Endothelial cell of umbilical vein (primary cell): ENCODE data around the gene PBXIP1. TPM values are rescaled to one million over a fixed set of nuclear protein-coding genes. Genes with fewer than 3 reads are reported as not detected.

Source experiments
- BruUV-seq: library from RNA; stranded (reverse); fragments of 400-500 nt; replicated peaks from 2 replicates; lab custom pipeline; 2021; lab: Mats Ljungman, UMichigan
- CTCF ChIA-PET: fragments of 300-600, 350-600 bp; sonication (Branson Sonifier 250); formaldehyde crosslinking; loops from one replicate; lab custom pipeline; 2021; ENCODE audit warnings: antibody characterized with exemption, inconsistent platforms; lab: Charles Lee
- POLR2A ChIA-PET: fragments of 300-600, 350-600 bp; sonication (Branson Sonifier 250); formaldehyde crosslinking; loops from one replicate; lab custom pipeline; 2021; ENCODE audit warnings: antibody characterized with exemption, inconsistent platforms; lab: Charles Lee
- DNase-seq: peaks from one replicate; pipeline ENCODE4 v3.0.0-alpha.2; 2011; ENCODE audit warnings: low read depth, low spot score
- FAIRE-seq: peaks from 2 replicates; lab custom pipeline; 2011; peaks lifted over from hg19 to GRCh38; lab: Jason Lieb, UNC
- H2AFZ ChIP-seq: 2 replicates; pipeline ENCODE4 v1.6.0; 2012; ENCODE audit warnings: low read depth, low read length, control low read depth, inconsistent platforms
- H3K27ac ChIP-seq: 2 replicates; pipeline ENCODE4 v1.5.1; 2011; ENCODE audit warnings: low read depth, mild to moderate bottlenecking, control low read depth, low read length, moderate library complexity; ENCODE audit not compliant: insufficient read depth
- H3K27me3 ChIP-seq, 2 experiments: 2 replicates each; pipeline versions ENCODE4 v1.6.0 to v1.6.1; 2011; ENCODE audit warnings: low read length in 2 of 2, mixed read lengths in 1 of 2; ENCODE audit not compliant: control insufficient read depth in 2 of 2, insufficient read depth in 2 of 2
- H3K36me3 ChIP-seq, 2 experiments: 2 replicates in 1 of 2; 3 replicates in 1 of 2; pipeline ENCODE4 v1.5.1; 2011; ENCODE audit warnings: low read length in 2 of 2, mild to moderate bottlenecking in 1 of 2, moderate library complexity in 1 of 2; ENCODE audit not compliant: control insufficient read depth in 2 of 2, insufficient read depth in 2 of 2; ENCODE audit errors: extremely low read depth in 1 of 2
- H3K4me1 ChIP-seq: 3 replicates; pipeline ENCODE4 v1.5.1; 2011; ENCODE audit warnings: mild to moderate bottlenecking, low read length; ENCODE audit not compliant: control insufficient read depth, insufficient read depth; ENCODE audit errors: extremely low read depth
- H3K4me2 ChIP-seq: 2 replicates; pipeline ENCODE4 v1.6.1; 2011; ENCODE audit warnings: low read length, control low read depth, mixed read lengths; ENCODE audit not compliant: insufficient read depth
- H3K4me3 ChIP-seq, 3 experiments: fragments of 200-600 bp in 1 of 3; sonication (generic), shearing (Covaris generic) in 1 of 3; replicated peaks in 1 of 3; 2 replicates each; pipeline ENCODE4 v1.5.1; 2011 to 2016; ENCODE audit warnings: control low read depth in 3 of 3, low read length in 3 of 3, mild to moderate bottlenecking in 2 of 3, inconsistent platforms in 1 of 3, low read depth in 1 of 3, moderate library complexity in 1 of 3; ENCODE audit not compliant: insufficient read depth in 1 of 3
- H3K79me2 ChIP-seq: 2 replicates; pipeline ENCODE4 v1.6.0; 2012; ENCODE audit warnings: low read length, inconsistent platforms; ENCODE audit not compliant: control insufficient read depth, insufficient read depth
- H3K9ac ChIP-seq: replicated peaks from 2 replicates; pipeline ENCODE3; 2011; ENCODE audit warnings: low read length, control low read depth; ENCODE audit not compliant: insufficient read depth; ENCODE audit errors: extremely low read depth
- H3K9me1 ChIP-seq: replicated peaks from 3 replicates; pipeline ENCODE4 v1.6.0; 2011; ENCODE audit warnings: mild to moderate bottlenecking, low read length; ENCODE audit not compliant: control insufficient read depth, insufficient read depth; ENCODE audit errors: extremely low read depth
- H3K9me3 ChIP-seq: replicated peaks from 2 replicates; pipeline ENCODE4 v1.5.1; 2012; ENCODE audit warnings: low read length, inconsistent platforms; ENCODE audit not compliant: control insufficient read depth, insufficient read depth
- H4K20me1 ChIP-seq: replicated peaks from 2 replicates; pipeline ENCODE3; 2011; ENCODE audit warnings: mild to moderate bottlenecking, low read length; ENCODE audit not compliant: control insufficient read depth, insufficient read depth; ENCODE audit errors: extremely low read depth
- EZH2 ChIP-seq: IDR thresholded peaks from 2 replicates; pipeline ENCODE4 v1.6.1; 2012; ENCODE audit warnings: borderline replicate concordance, low read depth, mild to moderate bottlenecking, moderate library complexity, low read length, inconsistent platforms; ENCODE audit not compliant: severe bottlenecking
- FOS ChIP-seq: IDR thresholded peaks from 2 replicates; pipeline ENCODE4 v1.6.1; 2011; ENCODE audit warnings: mild to moderate bottlenecking, low read length, moderate library complexity, borderline replicate concordance; ENCODE audit not compliant: insufficient read depth
- GATA2 ChIP-seq: IDR thresholded peaks from 2 replicates; pipeline ENCODE4 v1.7.0; 2011; ENCODE audit warnings: low read depth, mild to moderate bottlenecking, moderate library complexity, mixed read lengths, low read length; ENCODE audit not compliant: insufficient read length, insufficient read depth
- JUN ChIP-seq: IDR thresholded peaks from 2 replicates; pipeline ENCODE4 v1.6.1; 2011; ENCODE audit warnings: borderline replicate concordance, low read depth; ENCODE audit not compliant: insufficient read length, insufficient read depth
- MYC ChIP-seq: IDR thresholded peaks from one replicate; pipeline ENCODE4 v1.6.1; 2011; ENCODE audit warnings: mild to moderate bottlenecking, low read depth, low read length
- POLR2A ChIP-seq: IDR thresholded peaks from 2 replicates; pipeline ENCODE4 v1.6.1; 2012; ENCODE audit warnings: low read depth, mild to moderate bottlenecking, control low read depth, low read length
- POLR2AphosphoS5 ChIP-seq: IDR thresholded peaks from 2 replicates; pipeline ENCODE4 v1.6.1; 2012; ENCODE audit warnings: low read depth, mild to moderate bottlenecking, control low read depth, low read length, moderate library complexity; ENCODE audit not compliant: insufficient read depth
- dilution Hi-C: fragments of 300-500 bp; cut with MboI; formaldehyde crosslinking; loops from one replicate; pipeline ENCODE4 v1.15.0; 2019; ENCODE audit warnings: low sequenced_read_pairs; ENCODE audit not compliant: extremely low pct_ligation_motif_present
- intact Hi-C: fragments of 100-400 bp; cut with micrococcal nuclease; formaldehyde crosslinking; loops from one replicate; pipeline ENCODE4 v1.10.0; 2022
- polyA plus RNA-seq, 4 experiments: library from polyadenylated mRNA; depleted of rRNA in 3 of 4; stranded (reverse) in 3 of 4; unstranded in 1 of 4; fragments of >200 nt; gene quantifications; 2 replicates each; pipeline versions ENCODE4 v1.2.1 to v1.2.3, GENCODE V29; 2011 to 2012; ENCODE audit warnings: missing spikeins in 1 of 4
- total RNA-seq: library from RNA; stranded (reverse); gene quantifications from 2 replicates; pipeline ENCODE4 v1.2.3, GENCODE V29; 2021
- TF ChIP-seq, protein P1 (sequence below): IDR thresholded peaks from 2 replicates; pipeline ENCODE4 v1.6.1; 2011; ENCODE audit not compliant: insufficient read depth, insufficient read length
- TF ChIP-seq, protein P2 (sequence below), 2 donors: IDR thresholded peaks; 1 replicate in 1 of 2; 2 replicates in 1 of 2; pipeline ENCODE4 v1.5.1; 2011; ENCODE audit warnings: low read length in 2 of 2, mild to moderate bottlenecking in 2 of 2, moderate library complexity in 2 of 2, control low read depth in 1 of 2, inconsistent platforms in 1 of 2, low read depth in 1 of 2; ENCODE audit not compliant: insufficient read depth in 1 of 2; ENCODE audit errors: extremely low read depth in 1 of 2

The PBXIP1 gene
- total and polyA plus RNA-seq, 2 donors (not counting 3 experiments of a cell fraction or from before 2014, with no cell fraction given), result 49.4 to 54.7 TPM

DNA sequence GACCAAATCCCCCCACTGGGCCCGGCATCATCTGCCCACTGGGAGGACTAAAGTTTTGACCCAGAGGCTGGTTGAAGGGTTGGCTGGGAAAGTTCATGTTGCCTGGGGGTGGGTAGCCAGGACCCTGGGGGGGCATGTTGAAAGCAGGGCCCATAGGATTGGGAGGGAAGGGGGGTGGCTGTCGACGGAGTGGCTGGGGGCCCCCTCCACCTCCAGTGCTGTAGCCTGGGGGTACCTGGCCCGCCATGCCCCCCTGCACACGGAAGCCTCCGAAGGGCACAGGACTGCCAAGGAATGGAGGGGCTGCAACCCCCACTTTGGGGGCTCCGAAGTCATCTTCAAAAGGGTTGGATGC, 3.5 kb upstream of the PBXIP1 start:
- no peak overlapping the region for H3K4me2 ChIP-seq
- DNase-seq (no peak), FAIRE-seq (no peak)
- dilution Hi-C loops (no loop called here), intact Hi-C loops (no loop called here)
- H3K27ac ChIP-seq, result no peak overlapping the region
- H3K9me1 ChIP-seq, result no peaks in the 10 kb centered on the region
- peaks cover 9% of the 10 kb centered on the region for H3K79me2 ChIP-seq
- H3K9me3 ChIP-seq, result no peaks in the 10 kb centered on the region
- H3K36me3 ChIP-seq, result peaks cover 1 to 21% of the 10 kb centered on the region in 2 experiments
- no peak overlapping the region for H3K4me3 ChIP-seq
- H4K20me1 ChIP-seq, result no peaks in the 10 kb centered on the region
- CTCF ChIA-PET, result no interaction called here
- H3K4me1 ChIP-seq, result peaks cover 33% of the 10 kb centered on the region
- H2AFZ ChIP-seq, result no peak overlapping the region
- TF ChIP-seq EZH2, result no peak
- POLR2A ChIA-PET, result interaction anchor here (2.6 kb wide), 1 partner anchor 14 kb away, joined by 24 read pairs; no protein-coding TSS in a partner anchor
- no peaks in the 10 kb centered on the region for H3K27me3 ChIP-seq
- no peak overlapping the region for H3K9ac ChIP-seq
- BruUV-seq, result no TSS peak

DNA sequence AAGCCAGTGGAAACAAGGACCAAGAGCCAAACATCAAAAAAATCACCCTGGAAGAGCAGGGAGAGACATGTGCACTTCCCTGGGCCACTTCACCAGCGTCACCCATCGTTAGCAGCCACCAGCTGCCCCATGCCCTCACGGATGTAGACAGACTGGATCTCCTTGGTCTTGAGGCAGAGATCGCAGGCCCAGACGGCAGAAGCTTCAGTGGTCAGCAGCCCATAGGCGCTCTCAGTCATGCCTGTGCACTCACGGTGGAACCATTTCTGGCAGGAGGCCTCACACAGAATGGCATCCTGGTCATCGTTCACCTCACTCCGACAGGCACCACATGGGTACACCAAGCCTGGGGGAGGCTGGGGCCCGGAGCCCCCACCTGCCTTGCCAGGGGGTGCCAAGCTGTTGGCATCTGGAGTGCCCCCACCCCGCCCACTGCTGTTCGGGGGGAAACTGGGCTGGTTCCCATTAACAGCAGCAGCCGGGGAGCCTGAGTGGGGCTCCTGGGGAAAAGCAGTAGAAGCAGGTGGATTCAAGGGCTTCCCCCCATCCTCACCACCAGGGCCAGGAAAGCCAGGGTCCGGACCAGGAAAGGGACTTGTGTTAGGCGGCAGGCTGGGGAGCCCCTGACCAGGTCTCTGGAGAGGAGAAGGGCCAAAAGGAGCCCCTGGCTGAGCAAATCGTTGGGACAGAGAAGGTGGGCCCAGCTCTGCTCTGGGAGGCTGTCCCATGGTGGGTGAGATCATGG, 3.0 kb upstream of the PBXIP1 start:
- TF ChIP-seq EZH2, result no peak
- no peak for TF ChIP-seq MYC
- no peak for TF ChIP-seq FOS
- no peak for TF ChIP-seq POLR2A
- TF ChIP-seq, protein P1, sequence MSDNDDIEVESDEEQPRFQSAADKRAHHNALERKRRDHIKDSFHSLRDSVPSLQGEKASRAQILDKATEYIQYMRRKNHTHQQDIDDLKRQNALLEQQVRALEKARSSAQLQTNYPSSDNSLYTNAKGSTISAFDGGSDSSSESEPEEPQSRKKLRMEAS, result no peak
- TF ChIP-seq, protein P2, sequence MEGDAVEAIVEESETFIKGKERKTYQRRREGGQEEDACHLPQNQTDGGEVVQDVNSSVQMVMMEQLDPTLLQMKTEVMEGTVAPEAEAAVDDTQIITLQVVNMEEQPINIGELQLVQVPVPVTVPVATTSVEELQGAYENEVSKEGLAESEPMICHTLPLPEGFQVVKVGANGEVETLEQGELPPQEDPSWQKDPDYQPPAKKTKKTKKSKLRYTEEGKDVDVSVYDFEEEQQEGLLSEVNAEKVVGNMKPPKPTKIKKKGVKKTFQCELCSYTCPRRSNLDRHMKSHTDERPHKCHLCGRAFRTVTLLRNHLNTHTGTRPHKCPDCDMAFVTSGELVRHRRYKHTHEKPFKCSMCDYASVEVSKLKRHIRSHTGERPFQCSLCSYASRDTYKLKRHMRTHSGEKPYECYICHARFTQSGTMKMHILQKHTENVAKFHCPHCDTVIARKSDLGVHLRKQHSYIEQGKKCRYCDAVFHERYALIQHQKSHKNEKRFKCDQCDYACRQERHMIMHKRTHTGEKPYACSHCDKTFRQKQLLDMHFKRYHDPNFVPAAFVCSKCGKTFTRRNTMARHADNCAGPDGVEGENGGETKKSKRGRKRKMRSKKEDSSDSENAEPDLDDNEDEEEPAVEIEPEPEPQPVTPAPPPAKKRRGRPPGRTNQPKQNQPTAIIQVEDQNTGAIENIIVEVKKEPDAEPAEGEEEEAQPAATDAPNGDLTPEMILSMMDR (IDR thresholded peaks at IDR 0.05; ENCODE audit: extremely low read depth in 1 of 2, insufficient read depth in 1 of 2, low read depth in 1 of 2, low read length in 2 of 2), result no peak
- no peak for TF ChIP-seq POLR2AphosphoS5
- no peak for TF ChIP-seq GATA2
- TF ChIP-seq JUN, result no peak
- intact Hi-C loops, result no loop called here
- H3K27me3 ChIP-seq, result no peaks in the 10 kb centered on the region
- H3K4me3 ChIP-seq, result no peak overlapping the region
- BruUV-seq, result no TSS peak
- H3K27ac ChIP-seq, result no peak overlapping the region
- H3K4me1 ChIP-seq, result peaks cover 33% of the 10 kb centered on the region
- peaks cover 0 to 17% of the 10 kb centered on the region in 2 experiments for H3K36me3 ChIP-seq
- no peak overlapping the region for H3K4me2 ChIP-seq
- DNase-seq (no peak), FAIRE-seq (no peak)
- CTCF ChIA-PET, result interaction anchor here (1.2 to 1.4 kb wide), 2 partner anchors 15 to 59 kb away, joined by 3 to 4 read pairs; no protein-coding TSS in a partner anchor
- dilution Hi-C loops, result no loop called here
- no peak overlapping the region for H3K9ac ChIP-seq
- no peak overlapping the region for H2AFZ ChIP-seq
- H3K9me3 ChIP-seq, result no peaks in the 10 kb centered on the region
- no peaks in the 10 kb centered on the region for H4K20me1 ChIP-seq
- POLR2A ChIA-PET, result no interaction called here
- peaks cover 9% of the 10 kb centered on the region for H3K79me2 ChIP-seq
- H3K9me1 ChIP-seq, result no peaks in the 10 kb centered on the region
